ENCODE measurements around the gene RCCD1.

The RCCD1 gene

DNA sequence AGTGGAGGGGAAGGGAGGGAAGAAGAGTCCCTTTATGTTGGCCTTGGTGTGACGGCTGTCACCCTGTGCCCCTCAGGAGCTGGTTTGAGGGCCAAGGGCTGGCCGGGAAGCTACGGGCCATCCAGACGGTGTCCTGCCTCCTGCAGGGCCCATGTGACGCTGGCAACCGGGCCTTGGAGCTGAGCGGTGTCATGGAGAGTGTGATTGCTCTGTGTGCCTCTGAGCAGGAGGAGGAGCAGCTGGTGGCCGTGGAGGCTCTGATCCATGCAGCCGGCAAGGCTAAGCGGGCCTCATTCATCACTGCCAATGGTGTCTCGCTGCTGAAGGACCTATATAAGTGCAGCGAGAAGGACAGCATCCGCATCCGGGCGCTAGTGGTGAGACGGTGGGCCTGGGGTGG, 8.1 kb upstream of the RCCD1 start:
- Histone ChIP-seq H3K36me3 (ENCODE audit: insufficient read depth, low read length) (peaks cover 61% of the 10 kb centered on the region; the same call in 1 of the 2 replicates), H4K20me1 (ENCODE audit: insufficient read depth, low read length, poor library complexity, severe bottlenecking) (no peaks in the 10 kb centered on the region), H3K4me3 (ENCODE audit: low read length, poor library complexity, severe bottlenecking) (no peak overlapping the region), H3K79me2 (ENCODE audit: insufficient read depth, low read length) (no peaks in the 10 kb centered on the region), H3K9ac (ENCODE audit: low read depth, low read length, poor library complexity, severe bottlenecking) (no peak overlapping the region), H3K9me2 (replicated peaks; ENCODE audit: low read depth, low read length) (no peaks in the 10 kb centered on the region), H3K4me2 (ENCODE audit: low read depth, low read length, poor library complexity, severe bottlenecking) (no peak overlapping the region), H2AFZ (ENCODE audit: low read length) (no peak overlapping the region), H3K4me1 (ENCODE audit: insufficient read depth, low read length, poor library complexity, severe bottlenecking) (peaks cover 7% of the 10 kb centered on the region), H3K9me3 (ENCODE audit: insufficient read depth, low read depth, low read length) (no peaks in the 10 kb centered on the region), H3F3A (ENCODE audit: low read depth) (no peaks in the 10 kb centered on the region), H3K27me3 (ENCODE audit: insufficient read depth, low read length, poor library complexity, severe bottlenecking) (no peaks in the 10 kb centered on the region)
- TF ChIP-seq EZH2phosphoT487 (IDR thresholded peaks at IDR 0.05; ENCODE audit: borderline replicate concordance): no peak
- TF ChIP-seq, protein P1, sequence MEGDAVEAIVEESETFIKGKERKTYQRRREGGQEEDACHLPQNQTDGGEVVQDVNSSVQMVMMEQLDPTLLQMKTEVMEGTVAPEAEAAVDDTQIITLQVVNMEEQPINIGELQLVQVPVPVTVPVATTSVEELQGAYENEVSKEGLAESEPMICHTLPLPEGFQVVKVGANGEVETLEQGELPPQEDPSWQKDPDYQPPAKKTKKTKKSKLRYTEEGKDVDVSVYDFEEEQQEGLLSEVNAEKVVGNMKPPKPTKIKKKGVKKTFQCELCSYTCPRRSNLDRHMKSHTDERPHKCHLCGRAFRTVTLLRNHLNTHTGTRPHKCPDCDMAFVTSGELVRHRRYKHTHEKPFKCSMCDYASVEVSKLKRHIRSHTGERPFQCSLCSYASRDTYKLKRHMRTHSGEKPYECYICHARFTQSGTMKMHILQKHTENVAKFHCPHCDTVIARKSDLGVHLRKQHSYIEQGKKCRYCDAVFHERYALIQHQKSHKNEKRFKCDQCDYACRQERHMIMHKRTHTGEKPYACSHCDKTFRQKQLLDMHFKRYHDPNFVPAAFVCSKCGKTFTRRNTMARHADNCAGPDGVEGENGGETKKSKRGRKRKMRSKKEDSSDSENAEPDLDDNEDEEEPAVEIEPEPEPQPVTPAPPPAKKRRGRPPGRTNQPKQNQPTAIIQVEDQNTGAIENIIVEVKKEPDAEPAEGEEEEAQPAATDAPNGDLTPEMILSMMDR (conservative IDR thresholded peaks at IDR 0.05; ENCODE audit: low read length): no peak

DNA sequence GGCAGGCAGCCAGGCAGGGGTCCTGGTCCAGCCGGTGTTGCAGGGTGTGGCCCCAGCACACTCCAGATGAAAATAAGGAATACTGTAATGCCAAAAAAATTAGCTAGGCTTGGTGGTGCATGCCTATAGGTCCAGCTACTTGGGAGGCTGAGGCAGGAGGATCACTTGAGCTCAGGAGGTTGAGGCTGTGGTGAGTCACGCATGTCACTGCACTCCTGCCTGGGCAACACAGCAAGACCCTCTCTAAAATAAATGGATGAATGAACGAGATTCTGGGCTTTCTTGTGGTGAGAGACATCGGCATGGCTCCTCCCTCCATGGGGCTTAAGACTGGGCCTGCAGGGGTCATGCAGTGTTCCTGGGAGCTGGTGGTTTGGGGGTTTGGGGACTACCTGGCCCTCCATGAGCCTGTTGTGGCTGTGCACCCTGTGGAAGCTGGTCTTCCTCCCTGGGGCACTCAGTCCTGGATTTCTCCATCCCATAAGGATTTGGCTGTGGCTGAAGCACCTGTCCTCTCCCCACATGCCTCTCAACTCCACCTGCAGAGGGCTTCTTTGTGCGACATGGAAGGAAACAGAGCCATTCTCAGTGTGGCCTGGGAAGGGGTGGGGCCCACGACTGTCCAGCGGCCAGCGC, 7.6 kb upstream of the RCCD1 start:
- Histone ChIP-seq H3K4me1 (ENCODE audit: insufficient read depth, low read length, poor library complexity, severe bottlenecking) (peaks cover 7% of the 10 kb centered on the region), H3K4me2 (ENCODE audit: low read depth, low read length, poor library complexity, severe bottlenecking) (no peak overlapping the region), H2AFZ (ENCODE audit: low read length) (no peak overlapping the region), H3K9me2 (replicated peaks; ENCODE audit: low read depth, low read length) (no peaks in the 10 kb centered on the region), H4K20me1 (ENCODE audit: insufficient read depth, low read length, poor library complexity, severe bottlenecking) (no peaks in the 10 kb centered on the region), H3F3A (ENCODE audit: low read depth) (no peaks in the 10 kb centered on the region), H3K4me3 (ENCODE audit: low read length, poor library complexity, severe bottlenecking) (no peak overlapping the region), H3K9me3 (ENCODE audit: insufficient read depth, low read depth, low read length) (no peaks in the 10 kb centered on the region), H3K27me3 (ENCODE audit: insufficient read depth, low read length, poor library complexity, severe bottlenecking) (no peaks in the 10 kb centered on the region), H3K9ac (ENCODE audit: low read depth, low read length, poor library complexity, severe bottlenecking) (no peak overlapping the region), H3K79me2 (ENCODE audit: insufficient read depth, low read length) (no peaks in the 10 kb centered on the region), H3K36me3 (ENCODE audit: insufficient read depth, low read length) (peaks cover 64% of the 10 kb centered on the region; the same call in 1 of the 2 replicates)
- TF ChIP-seq, protein P1 (conservative IDR thresholded peaks at IDR 0.05; ENCODE audit: low read length): no peak
- TF ChIP-seq EZH2phosphoT487 (IDR thresholded peaks at IDR 0.05; ENCODE audit: borderline replicate concordance): no peak

DNA sequence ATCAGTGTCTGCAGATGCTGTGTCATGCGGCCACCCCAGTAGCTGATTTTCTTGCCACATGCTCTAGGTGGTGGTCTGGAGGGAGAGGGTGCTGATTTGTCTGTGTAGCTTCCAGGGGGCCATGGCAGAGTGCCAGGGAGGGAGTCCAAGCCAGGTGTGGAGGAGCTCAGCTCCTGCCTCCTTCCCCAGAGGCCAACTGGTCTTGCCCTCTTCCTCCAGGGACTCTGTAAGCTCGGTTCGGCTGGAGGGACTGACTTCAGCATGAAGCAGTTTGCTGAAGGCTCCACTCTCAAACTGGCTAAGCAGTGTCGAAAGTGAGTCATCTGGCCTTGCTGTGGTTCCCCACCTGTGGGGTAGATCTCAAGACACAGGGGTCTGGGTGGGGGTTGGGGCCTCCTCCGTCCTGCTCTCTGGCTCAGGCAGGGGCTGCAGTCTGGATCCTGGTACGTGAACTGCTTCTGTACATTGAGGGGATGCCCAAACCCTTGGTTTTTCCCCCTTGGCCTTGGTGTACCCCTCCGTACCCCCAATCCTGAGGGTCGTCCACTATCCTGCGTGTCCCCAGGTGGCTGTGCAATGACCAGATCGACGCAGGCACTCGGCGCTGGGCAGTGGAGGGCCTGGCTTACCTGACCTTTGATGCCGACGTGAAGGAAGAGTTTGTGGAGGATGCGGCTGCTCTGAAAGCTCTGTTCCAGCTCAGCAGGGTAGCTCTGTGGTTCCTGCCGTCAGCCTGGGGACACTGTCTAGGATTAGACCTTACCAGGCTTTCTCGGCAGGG, 6.9 kb upstream of the RCCD1 start:
- Histone ChIP-seq H3K79me2 (ENCODE audit: insufficient read depth, low read length) (no peaks in the 10 kb centered on the region), H3K9me3 (ENCODE audit: insufficient read depth, low read depth, low read length) (no peaks in the 10 kb centered on the region), H3K9me2 (replicated peaks; ENCODE audit: low read depth, low read length) (no peaks in the 10 kb centered on the region), H3K4me1 (ENCODE audit: insufficient read depth, low read length, poor library complexity, severe bottlenecking) (peaks cover 7% of the 10 kb centered on the region), H3K4me2 (ENCODE audit: low read depth, low read length, poor library complexity, severe bottlenecking) (no peak overlapping the region), H4K20me1 (ENCODE audit: insufficient read depth, low read length, poor library complexity, severe bottlenecking) (no peaks in the 10 kb centered on the region), H3K36me3 (ENCODE audit: insufficient read depth, low read length) (peaks cover 62% of the 10 kb centered on the region; the same call in 1 of the 2 replicates), H3K27me3 (ENCODE audit: insufficient read depth, low read length, poor library complexity, severe bottlenecking) (no peaks in the 10 kb centered on the region), H3K9ac (ENCODE audit: low read depth, low read length, poor library complexity, severe bottlenecking) (no peak overlapping the region), H3K4me3 (ENCODE audit: low read length, poor library complexity, severe bottlenecking) (no peak overlapping the region), H2AFZ (ENCODE audit: low read length) (no peak overlapping the region), H3F3A (ENCODE audit: low read depth) (no peaks in the 10 kb centered on the region)
- TF ChIP-seq, protein P1 (conservative IDR thresholded peaks at IDR 0.05; ENCODE audit: low read length): no peak
- TF ChIP-seq EZH2phosphoT487 (IDR thresholded peaks at IDR 0.05; ENCODE audit: borderline replicate concordance): no peak

Measured in Loucy (cell line).